B cell (primary cell): ENCODE data around the gene LIN7A. TPM values are rescaled to one million over a fixed set of nuclear protein-coding genes. Genes with fewer than 3 reads are reported as not detected.

Experiments used
- ATAC-seq: fragments of 200-7000 bp; cut with Tn5 transposase; one replicate; pipeline ENCODE4 v1.10.0; 2021; ENCODE audit warnings: low read depth, mild to moderate bottlenecking, moderate number of reproducible peaks, moderate library complexity
- CTCF ChIA-PET: fragments of 350-600 bp; sonication (Branson Sonifier 250); formaldehyde crosslinking; loops from one replicate; lab custom pipeline; 2021; ENCODE audit warnings: antibody characterized with exemption, inconsistent platforms; lab: Charles Lee
- POLR2A ChIA-PET: fragments of 350-600 bp; sonication (Branson Sonifier 250); formaldehyde crosslinking; loops from one replicate; lab custom pipeline; 2021; ENCODE audit warnings: antibody characterized with exemption; lab: Charles Lee
- DNase-seq: peaks from one replicate; pipeline ENCODE4 v3.0.0; 2013
- H2AFZ ChIP-seq: 2 replicates; pipeline ENCODE4 v1.6.1; 2012; ENCODE audit warnings: mild to moderate bottlenecking, low read depth, low read length; ENCODE audit not compliant: insufficient read depth, poor library complexity, severe bottlenecking
- H3K27ac ChIP-seq, 2 donors: 1 replicate in 1 of 2; 2 replicates in 1 of 2; pipeline ENCODE4 v1.5.1; 2012 to 2013; ENCODE audit warnings: low read length in 2 of 2, mild to moderate bottlenecking in 2 of 2, moderate library complexity in 1 of 2
- H3K27me3 ChIP-seq, 4 experiments: fragments of 200-600 bp in 1 of 4; sonication (generic) in 1 of 4; replicated peaks in 1 of 4; 1 replicate in 2 of 4; 2 replicates in 2 of 4; pipeline versions ENCODE4 v1.6.1 to v1.7.0; 2013 to 2016; ENCODE audit warnings: low read length in 3 of 4, mild to moderate bottlenecking in 2 of 4, mixed read lengths in 1 of 4, moderate library complexity in 1 of 4; ENCODE audit not compliant: insufficient read depth in 4 of 4, control insufficient read depth in 3 of 4; ENCODE audit errors: control extremely low read depth in 1 of 4
- H3K36me3 ChIP-seq, 2 experiments: replicated peaks in 1 of 2; 1 replicate in 1 of 2; 2 replicates in 1 of 2; pipeline versions ENCODE4 v1.6.1 to v1.7.1; 2013; ENCODE audit warnings: low read length in 1 of 2; ENCODE audit not compliant: insufficient read depth in 2 of 2, control insufficient read depth in 1 of 2; ENCODE audit errors: control extremely low read depth in 1 of 2, extremely low read depth in 1 of 2
- H3K4me1 ChIP-seq, 2 donors: fragments of 200-600 bp in 1 of 2; sonication (generic) in 1 of 2; 1 replicate in 1 of 2; 2 replicates in 1 of 2; pipeline versions ENCODE4 v1.5.1 to v1.6.1; 2013 to 2017; ENCODE audit warnings: low read length in 2 of 2; ENCODE audit not compliant: control insufficient read depth in 2 of 2, insufficient read depth in 2 of 2
- H3K4me2 ChIP-seq: replicated peaks from 2 replicates; pipeline ENCODE3; 2012; ENCODE audit warnings: mild to moderate bottlenecking, low read depth, low read length; ENCODE audit not compliant: poor library complexity, severe bottlenecking
- H3K4me3 ChIP-seq, 5 experiments: fragments of 200-600 bp in 1 of 5; sonication (generic) in 1 of 5; 1 replicate in 3 of 5; 2 replicates in 2 of 5; pipeline versions ENCODE4 v1.5.1 to v1.7.0; 2011 to 2016; ENCODE audit warnings: low read length in 4 of 5, mild to moderate bottlenecking in 4 of 5, low read depth in 2 of 5, control low read depth in 1 of 5, moderate library complexity in 1 of 5; ENCODE audit not compliant: insufficient read depth in 1 of 5; ENCODE audit errors: control extremely low read depth in 1 of 5, extremely low read depth in 1 of 5
- H3K79me2 ChIP-seq: fragments of 200-600 bp; sonication (generic); one replicate; pipeline ENCODE4 v1.6.0; 2016; ENCODE audit warnings: low read length; ENCODE audit not compliant: control insufficient read depth, insufficient read depth
- H3K9ac ChIP-seq: fragments of 200-600 bp; sonication (generic); 2 replicates; pipeline ENCODE4 v1.6.1; 2017; ENCODE audit warnings: mild to moderate bottlenecking, low read length, moderate library complexity
- H3K9me3 ChIP-seq, 3 donors: one replicate each; pipeline versions ENCODE4 v1.6.1 to v1.7.1; 2013; ENCODE audit warnings: low read length in 2 of 3; ENCODE audit not compliant: control insufficient read depth in 2 of 3, insufficient read depth in 1 of 3; ENCODE audit errors: control extremely low read depth in 1 of 3
- H4K20me1 ChIP-seq: 2 replicates; pipeline ENCODE4 v1.6.0; 2012; ENCODE audit warnings: mild to moderate bottlenecking, low read length; ENCODE audit not compliant: insufficient read depth, control insufficient read depth, poor library complexity, severe bottlenecking
- H3K27ac Mint-ChIP-seq: one replicate; pipeline ENCODE4 v1.8.0; 2021; ENCODE audit warnings: mixed read lengths
- H3K27me3 Mint-ChIP-seq: one replicate; pipeline ENCODE4 v1.8.0; 2021; ENCODE audit warnings: mixed read lengths
- H3K4me1 Mint-ChIP-seq: one replicate; pipeline ENCODE4 v1.8.0; 2021; ENCODE audit warnings: mixed read lengths
- H3K4me3 Mint-ChIP-seq: one replicate; pipeline ENCODE4 v1.8.0; 2021; ENCODE audit warnings: mixed read lengths
- H3K9me3 Mint-ChIP-seq: one replicate; pipeline ENCODE4 v1.8.0; 2022; ENCODE audit warnings: mixed read lengths; ENCODE audit not compliant: insufficient read depth
- CTCF ChIP-seq: fragments of 200-600 bp; IDR thresholded peaks from one replicate; pipeline ENCODE4 v1.8.0; 2022; ENCODE audit warnings: antibody characterized with exemption, mild to moderate bottlenecking
- EZH2 ChIP-seq: IDR thresholded peaks from 2 replicates; pipeline ENCODE4 v1.6.1; 2012; ENCODE audit warnings: borderline replicate concordance, low read depth, mild to moderate bottlenecking, moderate library complexity, low read length; ENCODE audit not compliant: insufficient read depth, poor library complexity, severe bottlenecking
- WGBS: methylation state at CpG from one replicate; pipeline ENCODE4 v1.1.5; 2013; ENCODE audit warnings: missing lambda C conversion rate; ENCODE audit not compliant: insufficient coverage; 5-methylcytosine and 5-hydroxymethylcytosine counted together
- intact Hi-C: fragments of 100-400 bp; cut with micrococcal nuclease; formaldehyde crosslinking; loops from one replicate; pipeline ENCODE4 v1.10.0; 2022
- polyA plus RNA-seq: library from polyadenylated mRNA; depleted of rRNA; stranded (reverse); fragments of >200 nt; gene quantifications from 2 replicates; pipeline ENCODE4 v1.2.3, GENCODE V29; 2012
- total RNA-seq, 2 donors: library from RNA; stranded (reverse); fragments of 120-200 nt in 1 of 2; gene quantifications; 1 replicate in 1 of 2; 2 replicates in 1 of 2; pipeline versions ENCODE4 v1.2.3 to v1.2.4, GENCODE V29; 2013 to 2022

Gene LIN7A
- total and polyA plus RNA-seq, 2 donors (not counting 1 experiment from before 2014, with no cell fraction given), result 0.10 TPM; not detected in 1

GRCh38 chr12:80925983-80926382 is 11.8 kb downstream of the LIN7A start:
- no peak for TF ChIP-seq EZH2
- no peak for TF ChIP-seq CTCF
- H3K79me2 ChIP-seq, result no peaks in the 10 kb centered on the region
- H3K9me3 ChIP-seq, result peaks cover 0 to 2% (median 0%) of the 10 kb centered on the region in 3 donors

GRCh38 chr12:80925237-80925636 is 12.5 kb downstream of the LIN7A start:
- Mint-ChIP-seq H3K4me1 (no peaks in the 10 kb centered on the region), H3K27ac (no peak overlapping the region), H3K4me3 (no peak overlapping the region), H3K9me3 (no peaks in the 10 kb centered on the region), H3K27me3 (no peaks in the 10 kb centered on the region)
- CTCF ChIA-PET, result no interaction called here
- Histone ChIP-seq H3K9ac (no peak overlapping the region), H3K36me3 (no peaks in the 10 kb centered on the region), H2AFZ (no peak overlapping the region), H4K20me1 (no peaks in the 10 kb centered on the region), H3K4me1 (no peaks in the 10 kb centered on the region), H3K9me3 (peaks cover 0 to 2% (median 0%) of the 10 kb centered on the region in 3 donors), H3K4me2 (no peak overlapping the region), H3K79me2 (no peaks in the 10 kb centered on the region), H3K4me3 (no peak overlapping the region), H3K27me3 (no peaks in the 10 kb centered on the region), H3K27ac (no peak overlapping the region)
- ATAC-seq, result no peak
- POLR2A ChIA-PET, result no interaction called here
- no peak for TF ChIP-seq EZH2
- no peak for TF ChIP-seq CTCF
- intact Hi-C loops, result no loop called here
- WGBS, result no CpG with 5 or more reads among the region's 2 CpGs
- no peak for DNase-seq

More at GRCh38 chr12:80925983-80926382, 11.8 kb downstream of the LIN7A start:
- H3K36me3 ChIP-seq, result no peaks in the 10 kb centered on the region
- no peak overlapping the region for H3K4me3 ChIP-seq
- WGBS, result 71% methylated on average over 1 of the region's 1 CpG
- H3K4me2 ChIP-seq, result no peak overlapping the region
- H3K9ac ChIP-seq, result no peak overlapping the region
- H3K27me3 ChIP-seq, result no peaks in the 10 kb centered on the region
- H2AFZ ChIP-seq, result no peak overlapping the region
- H3K27ac ChIP-seq, result no peak overlapping the region
- H3K4me1 ChIP-seq, result no peaks in the 10 kb centered on the region
- no peaks in the 10 kb centered on the region for H3K27me3 Mint-ChIP-seq
- no peak overlapping the region for H3K4me3 Mint-ChIP-seq
- DNase-seq (no peak), ATAC-seq (no peak)
- H3K4me1 Mint-ChIP-seq, result no peaks in the 10 kb centered on the region
- no peaks in the 10 kb centered on the region for H4K20me1 ChIP-seq
- intact Hi-C loops, result no loop called here
- CTCF ChIA-PET, result no interaction called here
- POLR2A ChIA-PET, result no interaction called here
- H3K27ac Mint-ChIP-seq, result no peak overlapping the region
- no peaks in the 10 kb centered on the region for H3K9me3 Mint-ChIP-seq
